H1 (cell line): ENCODE measurements around the gene SPTBN5. TPM values are rescaled to one million over a fixed set of nuclear protein-coding genes. Genes with fewer than 3 reads are reported as not detected.

Experiments
- CTCF ChIA-PET: fragments of 300-600 bp; sonication (Branson Sonifier 250); formaldehyde crosslinking; loops from one replicate; lab custom pipeline; 2021; ENCODE audit not compliant: partially characterized antibody; lab: Charles Lee
- POLR2A ChIA-PET: fragments of 300-600 bp; sonication (Branson Sonifier 250); formaldehyde crosslinking; loops from one replicate; lab custom pipeline; 2021; ENCODE audit warnings: inconsistent platforms; ENCODE audit not compliant: partially characterized antibody; lab: Charles Lee
- DNase-seq, 2 experiments: peaks; one replicate each; pipeline versions ENCODE4 v3.0.0 to v3.0.0-alpha.2; 2010 to 2022; ENCODE audit warnings: low spot score in 2 of 2, low read depth in 1 of 2, mixed read lengths in 1 of 2
- FAIRE-seq: peaks from 2 replicates; lab custom pipeline; 2011; peaks lifted over from hg19 to GRCh38; lab: Jason Lieb, UNC
- H2AFZ ChIP-seq: 2 replicates; pipeline ENCODE4 v1.8.1; 2012; ENCODE audit warnings: low read length, inconsistent platforms
- H2AK5ac ChIP-seq: 2 replicates; pipeline ENCODE4 v1.6.1; 2013; ENCODE audit warnings: low read depth, low read length
- H2BK120ac ChIP-seq: replicated peaks from 2 replicates; pipeline ENCODE3; 2013; ENCODE audit warnings: low read depth, low read length, inconsistent platforms
- H2BK12ac ChIP-seq: 2 replicates; pipeline ENCODE4 v1.6.1; 2013; ENCODE audit warnings: low read depth, low read length
- H2BK15ac ChIP-seq: 2 replicates; pipeline ENCODE4 v1.6.1; 2013; ENCODE audit warnings: low read length
- H2BK20ac ChIP-seq: 2 replicates; pipeline ENCODE4 v1.6.1; 2013; ENCODE audit warnings: low read length
- H2BK5ac ChIP-seq: 2 replicates; pipeline ENCODE4 v1.6.1; 2013; ENCODE audit warnings: low read depth, low read length
- H3K14ac ChIP-seq: 2 replicates; pipeline ENCODE4 v1.6.1; 2013; ENCODE audit warnings: inconsistent platforms; ENCODE audit not compliant: insufficient read length
- H3K18ac ChIP-seq: 2 replicates; pipeline ENCODE4 v1.6.1; 2013; ENCODE audit warnings: low read length; ENCODE audit errors: extremely low read depth
- H3K23ac ChIP-seq: 2 replicates; pipeline ENCODE4 v1.6.1; 2013; ENCODE audit warnings: inconsistent platforms; ENCODE audit not compliant: insufficient read length
- H3K23me2 ChIP-seq: 2 replicates; pipeline ENCODE4 v1.6.1; 2013; ENCODE audit warnings: low read depth, low read length
- H3K27ac ChIP-seq: 2 replicates; pipeline ENCODE4 v1.6.1; 2011; ENCODE audit warnings: low read depth, low read length, inconsistent platforms
- H3K27me3 ChIP-seq, 4 experiments: replicated peaks in 1 of 4; 1 replicate in 1 of 4; 2 replicates in 3 of 4; pipeline versions ENCODE4 v1.6.1 to v1.8.1; 2011 to 2013; ENCODE audit warnings: low read length in 3 of 4, mild to moderate bottlenecking in 3 of 4, inconsistent platforms in 2 of 4, mixed read lengths in 2 of 4, moderate library complexity in 1 of 4; ENCODE audit not compliant: control insufficient read depth in 3 of 4, insufficient read depth in 3 of 4; ENCODE audit errors: extremely low read depth in 1 of 4
- H3K36me3 ChIP-seq, 4 experiments: 2 replicates each; pipeline versions ENCODE4 v1.6.1 to v1.8.1; 2011 to 2013; ENCODE audit warnings: mild to moderate bottlenecking in 4 of 4, low read length in 3 of 4, moderate library complexity in 2 of 4, control low read depth in 1 of 4, inconsistent platforms in 1 of 4; ENCODE audit not compliant: insufficient read depth in 4 of 4, control insufficient read depth in 2 of 4
- H3K4ac ChIP-seq: replicated peaks from 2 replicates; pipeline ENCODE3; 2013; ENCODE audit warnings: low read length, low read depth, mixed read lengths, inconsistent platforms; ENCODE audit not compliant: insufficient read length
- H3K4me1 ChIP-seq, 4 experiments: replicated peaks in 1 of 4; 1 replicate in 1 of 4; 2 replicates in 3 of 4; pipeline versions ENCODE4 v1.6.1 to v1.8.1; 2011 to 2013; ENCODE audit warnings: low read length in 3 of 4, inconsistent platforms in 2 of 4, mixed read lengths in 1 of 4; ENCODE audit not compliant: insufficient read depth in 4 of 4, control insufficient read depth in 3 of 4
- H3K4me2 ChIP-seq, 2 experiments: 2 replicates each; pipeline versions ENCODE4 v1.6.1 to v1.8.1; 2011 to 2013; ENCODE audit warnings: low read depth in 2 of 2, low read length in 2 of 2, control low read depth in 1 of 2, inconsistent platforms in 1 of 2, mild to moderate bottlenecking in 1 of 2; ENCODE audit not compliant: insufficient read depth in 1 of 2
- H3K4me3 ChIP-seq, 4 experiments: fragments of 200-600, 300-600 bp in 1 of 4; sonication (generic), shearing (Covaris generic), sonication (Bioruptor Twin) in 1 of 4; 2 replicates each; pipeline versions ENCODE4 v1.5.1 to v1.8.1; 2011 to 2016; ENCODE audit warnings: low read length in 4 of 4, low read depth in 3 of 4, control low read depth in 2 of 4, inconsistent platforms in 2 of 4, mild to moderate bottlenecking in 2 of 4, mixed read lengths in 1 of 4, moderate library complexity in 1 of 4; ENCODE audit not compliant: insufficient read depth in 2 of 4; ENCODE audit errors: extremely low read depth in 1 of 4
- H3K56ac ChIP-seq: replicated peaks from 2 replicates; pipeline ENCODE3; 2013; ENCODE audit warnings: low read depth, mild to moderate bottlenecking, mixed read lengths, low read length, inconsistent platforms; ENCODE audit not compliant: insufficient read length
- H3K79me1 ChIP-seq: 2 replicates; pipeline ENCODE4 v1.6.1; 2013; ENCODE audit warnings: low read depth, low read length, control low read depth
- H3K79me2 ChIP-seq, 2 experiments: 2 replicates each; pipeline versions ENCODE4 v1.6.1 to v1.8.1; 2012 to 2013; ENCODE audit warnings: low read length in 2 of 2, mild to moderate bottlenecking in 2 of 2, inconsistent platforms in 1 of 2; ENCODE audit not compliant: insufficient read depth in 2 of 2, control insufficient read depth in 1 of 2
- H3K9ac ChIP-seq, 4 experiments: replicated peaks in 1 of 4; 1 replicate in 1 of 4; 2 replicates in 3 of 4; pipeline versions ENCODE4 v1.6.1 to v1.8.1; 2011 to 2013; ENCODE audit warnings: low read depth in 3 of 4, low read length in 3 of 4, control low read depth in 2 of 4, mild to moderate bottlenecking in 2 of 4, moderate library complexity in 2 of 4, inconsistent platforms in 1 of 4; ENCODE audit errors: extremely low read depth in 1 of 4
- H3K9me3 ChIP-seq, 2 experiments: 2 replicates each; pipeline versions ENCODE4 v1.6.1 to v1.8.1; 2012 to 2013; ENCODE audit warnings: mild to moderate bottlenecking in 2 of 2, moderate library complexity in 2 of 2, control low read depth in 1 of 2, inconsistent platforms in 1 of 2, low read depth in 1 of 2, low read length in 1 of 2, mixed read lengths in 1 of 2; ENCODE audit not compliant: insufficient read depth in 2 of 2
- H4K20me1 ChIP-seq, 2 experiments: replicated peaks in 1 of 2; 2 replicates each; pipeline versions ENCODE3 to v1.8.1; 2011 to 2013; ENCODE audit warnings: inconsistent platforms in 2 of 2, low read length in 2 of 2, mild to moderate bottlenecking in 1 of 2; ENCODE audit not compliant: insufficient read depth in 2 of 2, control insufficient read depth in 1 of 2
- H4K5ac ChIP-seq: 2 replicates; pipeline ENCODE4 v1.6.1; 2013; ENCODE audit warnings: low read length, low read depth, mixed read lengths, inconsistent platforms; ENCODE audit not compliant: insufficient read length
- H4K8ac ChIP-seq: 2 replicates; pipeline ENCODE4 v1.8.0; 2013; ENCODE audit warnings: mild to moderate bottlenecking, moderate library complexity, low read length, inconsistent platforms; ENCODE audit not compliant: insufficient read depth; ENCODE audit errors: extremely low read depth
- H4K91ac ChIP-seq: replicated peaks from 2 replicates; pipeline ENCODE3; 2013; ENCODE audit warnings: low read length, mixed read lengths, inconsistent platforms; ENCODE audit not compliant: insufficient read length
- ASH2L ChIP-seq: fragments of 200-600, 300-600 bp; sonication (generic); IDR thresholded peaks from one replicate; pipeline ENCODE4 v1.7.1; 2017; ENCODE audit warnings: low read length
- CTBP2 ChIP-seq: IDR thresholded peaks from 2 replicates; pipeline ENCODE4 v1.7.0; 2011; ENCODE audit warnings: borderline replicate concordance, mild to moderate bottlenecking, moderate library complexity, mixed read lengths, low read length; ENCODE audit not compliant: insufficient read depth, insufficient read length
- PHF8 ChIP-seq: fragments of 200-600 bp; sonication (generic); conservative IDR thresholded peaks from 2 replicates; pipeline ENCODE4 v1.7.1; 2012; ENCODE audit warnings: low read depth, mild to moderate bottlenecking, inconsistent platforms, low read length, moderate library complexity
- WGBS, 2 experiments: shearing (Covaris generic) in 1 of 2; methylation state at CpG; one replicate each; pipeline versions ENCODE4 v1.1.6 to v1.1.7; 2013 to 2015; ENCODE audit warnings: low lambda C conversion rate in 2 of 2, mixed read lengths in 2 of 2, inconsistent platforms in 1 of 2, low coverage in 1 of 2, missing lambda C conversion rate in 1 of 2; ENCODE audit not compliant: insufficient replicate concordance in 2 of 2, insufficient coverage in 1 of 2, insufficient read length in 1 of 2; ENCODE audit errors: extremely low coverage in 1 of 2, missing lambda C conversion rate in 1 of 2; 5-methylcytosine and 5-hydroxymethylcytosine counted together
- polyA plus RNA-seq, 7 experiments: library from polyadenylated mRNA; depleted of rRNA in 3 of 7; stranded (reverse) in 5 of 7; unstranded in 2 of 7; fragments of >200 nt in 5 of 7; fragments of 200-250 nt in 2 of 7; gene quantifications; 1 replicate in 5 of 7; 2 replicates in 1 of 7; 4 replicates in 1 of 7; pipeline versions ENCODE4 v1.2.1 to v1.2.3, GENCODE V29; 2011 to 2013; ENCODE audit warnings: missing spikeins in 2 of 7, mixed read lengths in 2 of 7
- total RNA-seq: library from RNA; stranded (reverse); fragmentation: NEBNext Ultra II Directional; extraction: Animal tissue kit (Norgen Biotek cat#: 25700); gene quantifications from 2 replicates; pipeline ENCODE4 v1.2.1, GENCODE V29; 2021
- TF ChIP-seq, protein P1 (sequence below): IDR thresholded peaks from 2 replicates; pipeline ENCODE4 v1.6.1; 2011; ENCODE audit warnings: low read depth, mild to moderate bottlenecking, low read length; ENCODE audit not compliant: insufficient read depth

Gene SPTBN5
- total and polyA plus RNA-seq, 2 of the 8 experiments (the other 6 are each of a cell fraction or from before 2014, with no cell fraction given) = 0.32 to 0.84 TPM

DNA sequence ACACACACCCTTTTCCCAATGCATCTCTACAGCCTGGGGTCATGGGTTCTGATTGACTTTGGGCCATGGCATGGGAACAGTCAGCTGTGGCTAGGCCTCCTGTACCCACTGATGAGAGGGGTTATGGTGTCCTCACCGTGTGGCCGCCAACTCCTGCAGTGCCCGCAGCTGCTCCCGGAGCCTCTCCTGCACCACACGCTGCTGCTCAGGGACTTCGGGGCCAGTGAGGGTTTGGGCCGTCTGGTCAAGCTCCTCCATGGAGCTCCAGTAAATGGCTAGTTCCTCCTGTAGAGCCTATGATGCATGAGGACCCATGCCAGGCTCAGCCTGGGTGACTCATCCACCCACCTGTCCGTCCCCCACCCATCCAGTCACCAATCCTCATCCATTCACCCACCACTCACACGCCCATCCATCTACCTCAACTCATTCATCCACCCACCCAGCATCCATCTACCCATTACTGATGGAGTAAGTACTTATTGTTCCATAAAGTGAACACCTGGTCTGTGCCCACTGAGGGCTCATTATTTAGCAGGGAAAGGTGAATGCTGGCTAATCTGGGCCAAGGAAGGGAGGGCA, 21.6 kb downstream of the SPTBN5 start:
- no peaks in the 10 kb centered on the region for H3K79me1 ChIP-seq
- FAIRE-seq = no peak

More for the DNA sequence above, 21.6 kb downstream of the SPTBN5 start:
- no peak for DNase-seq
- Histone ChIP-seq H3K79me2 (no peaks in the 10 kb centered on the region), H3K18ac (no peak overlapping the region), H3K4me1 (no peaks in the 10 kb centered on the region; a peak in 1 of 7 replicates), H4K91ac (no peak overlapping the region), H4K5ac (no peak overlapping the region), H3K4ac (no peak overlapping the region), H3K4me2 (no peak overlapping the region), H3K23me2 (no peaks in the 10 kb centered on the region), H3K4me3 (no peak overlapping the region), H2BK120ac (no peak overlapping the region), H3K9me3 (no peaks in the 10 kb centered on the region), H2AK5ac (0 out of 2 replicates have a peak overlapping the region, but pooled peaks have one; percentile 39), H3K14ac (no peak overlapping the region), H3K9ac (no peak overlapping the region), H2BK5ac (no peak overlapping the region; the same call in 1 of the 2 replicates), H3K36me3 (no peaks in the 10 kb centered on the region), H4K8ac (no peak overlapping the region), H3K23ac (no peak overlapping the region), H3K56ac (no peak overlapping the region), H3K27ac (no peak overlapping the region), H3K27me3 (no peaks in the 10 kb centered on the region), H4K20me1 (peaks cover 0 to 2% of the 10 kb centered on the region in 2 experiments), H2BK12ac (no peak overlapping the region), H2BK20ac (no peak overlapping the region), H2AFZ (no peak overlapping the region), H2BK15ac (no peak overlapping the region)
- 92 to 100% methylated on average over 1 to 9 of the region's 9 CpGs for WGBS, 2 experiments
- TF ChIP-seq CTBP2 (no peak), PHF8 (no peak), ASH2L (no peak)
- TF ChIP-seq, protein P1, sequence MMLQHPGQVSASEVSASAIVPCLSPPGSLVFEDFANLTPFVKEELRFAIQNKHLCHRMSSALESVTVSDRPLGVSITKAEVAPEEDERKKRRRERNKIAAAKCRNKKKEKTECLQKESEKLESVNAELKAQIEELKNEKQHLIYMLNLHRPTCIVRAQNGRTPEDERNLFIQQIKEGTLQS = no peak
- ChIA-PET POLR2A (interaction anchor here (0.6 kb wide), 1 partner anchor 204 kb away, joined by 3 read pairs; no protein-coding TSS in a partner anchor), CTCF (interaction anchor here (0.8 to 1.6 kb wide), 2 partner anchors 14 to 60 kb away, joined by 3 to 4 read pairs; no protein-coding TSS in a partner anchor)
